Measurements from ENCODE around the gene C14orf132.
A peak's percentile ranks its signal among the peaks of the same experiment; 100 is the strongest.

Gene C14orf132

GRCh38 chr14:96094656-96095055, 55.5 kb downstream of the C14orf132 start:
- no peak for DNase-seq (ENCODE audit: low read depth)
- TF ChIP-seq, protein P1, sequence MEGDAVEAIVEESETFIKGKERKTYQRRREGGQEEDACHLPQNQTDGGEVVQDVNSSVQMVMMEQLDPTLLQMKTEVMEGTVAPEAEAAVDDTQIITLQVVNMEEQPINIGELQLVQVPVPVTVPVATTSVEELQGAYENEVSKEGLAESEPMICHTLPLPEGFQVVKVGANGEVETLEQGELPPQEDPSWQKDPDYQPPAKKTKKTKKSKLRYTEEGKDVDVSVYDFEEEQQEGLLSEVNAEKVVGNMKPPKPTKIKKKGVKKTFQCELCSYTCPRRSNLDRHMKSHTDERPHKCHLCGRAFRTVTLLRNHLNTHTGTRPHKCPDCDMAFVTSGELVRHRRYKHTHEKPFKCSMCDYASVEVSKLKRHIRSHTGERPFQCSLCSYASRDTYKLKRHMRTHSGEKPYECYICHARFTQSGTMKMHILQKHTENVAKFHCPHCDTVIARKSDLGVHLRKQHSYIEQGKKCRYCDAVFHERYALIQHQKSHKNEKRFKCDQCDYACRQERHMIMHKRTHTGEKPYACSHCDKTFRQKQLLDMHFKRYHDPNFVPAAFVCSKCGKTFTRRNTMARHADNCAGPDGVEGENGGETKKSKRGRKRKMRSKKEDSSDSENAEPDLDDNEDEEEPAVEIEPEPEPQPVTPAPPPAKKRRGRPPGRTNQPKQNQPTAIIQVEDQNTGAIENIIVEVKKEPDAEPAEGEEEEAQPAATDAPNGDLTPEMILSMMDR (conservative IDR thresholded peaks at IDR 0.05; ENCODE audit: low read length), result no peak
- no peak overlapping the region for H3K4me3 ChIP-seq (ENCODE audit: low read length)

- H3K4me3 ChIP-seq (ENCODE audit: low read length), result no peak overlapping the region
- TF ChIP-seq, protein P1 (conservative IDR thresholded peaks at IDR 0.05; ENCODE audit: low read length), result no peak
Observed at GRCh38 chr14:96095058-96095457, 55.9 kb downstream of the C14orf132 start.

GRCh38 chr14:96095581-96096476, 56.7 kb downstream of the C14orf132 start:
- DNase-seq (ENCODE audit: low read depth), result peak; percentile 83
- TF ChIP-seq, protein P1 (conservative IDR thresholded peaks at IDR 0.05; ENCODE audit: low read length), result no peak
- no peak overlapping the region for H3K4me3 ChIP-seq (ENCODE audit: low read length)

More at GRCh38 chr14:96095058-96095457, 55.9 kb downstream of the C14orf132 start:
- no peak for DNase-seq (ENCODE audit: low read depth)

DNA sequence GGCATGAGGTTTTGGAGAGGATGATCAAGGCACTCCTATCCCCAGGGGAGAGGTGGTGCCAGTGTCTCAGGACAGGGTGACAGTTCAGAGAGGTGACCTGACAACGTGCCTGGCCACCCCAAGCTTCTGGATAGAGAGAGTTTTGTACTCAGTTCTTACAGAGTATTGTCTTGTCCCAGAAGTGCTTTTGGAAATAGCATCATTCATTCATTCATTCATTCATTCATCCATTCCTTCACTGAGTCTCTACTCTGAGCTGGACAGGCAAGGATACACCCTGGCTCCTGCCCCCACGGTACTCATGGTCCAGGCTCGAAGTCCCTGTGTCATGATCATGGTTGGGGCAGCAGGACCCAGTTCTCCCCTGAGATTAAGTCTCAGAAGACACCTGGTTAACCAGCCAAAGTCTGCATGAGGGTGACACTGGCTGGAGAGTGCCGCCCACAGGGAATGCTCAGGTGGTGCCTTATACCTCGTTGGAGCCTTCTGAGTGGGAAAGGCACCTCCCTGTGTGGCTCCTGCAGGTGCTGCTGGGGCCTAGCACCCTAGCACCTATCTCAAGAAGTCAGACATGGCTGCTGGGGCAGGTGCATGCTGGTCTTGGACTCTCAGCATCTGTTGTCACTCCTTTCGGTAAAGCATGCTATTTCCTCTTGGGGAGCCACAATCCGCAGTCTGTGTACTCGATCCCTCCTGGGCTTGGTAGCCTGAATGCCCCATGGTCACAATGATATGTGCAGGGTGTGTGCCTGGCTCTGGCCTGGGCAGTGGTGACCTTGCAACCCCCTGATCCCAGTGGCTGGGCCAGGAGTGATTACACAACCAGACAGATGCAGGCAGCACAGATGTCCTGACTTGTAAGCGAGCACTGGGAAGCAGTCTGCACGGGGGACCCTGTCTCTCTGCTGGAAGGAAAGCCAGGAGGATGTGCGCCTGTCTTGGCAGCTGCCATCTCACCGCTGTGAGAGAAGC, 57.8 kb downstream of the C14orf132 start:
- no peak for DNase-seq (ENCODE audit: low read depth)
- TF ChIP-seq, protein P1 (conservative IDR thresholded peaks at IDR 0.05; ENCODE audit: low read length), result no peak
- no peak overlapping the region for H3K4me3 ChIP-seq (ENCODE audit: low read length)

DNA sequence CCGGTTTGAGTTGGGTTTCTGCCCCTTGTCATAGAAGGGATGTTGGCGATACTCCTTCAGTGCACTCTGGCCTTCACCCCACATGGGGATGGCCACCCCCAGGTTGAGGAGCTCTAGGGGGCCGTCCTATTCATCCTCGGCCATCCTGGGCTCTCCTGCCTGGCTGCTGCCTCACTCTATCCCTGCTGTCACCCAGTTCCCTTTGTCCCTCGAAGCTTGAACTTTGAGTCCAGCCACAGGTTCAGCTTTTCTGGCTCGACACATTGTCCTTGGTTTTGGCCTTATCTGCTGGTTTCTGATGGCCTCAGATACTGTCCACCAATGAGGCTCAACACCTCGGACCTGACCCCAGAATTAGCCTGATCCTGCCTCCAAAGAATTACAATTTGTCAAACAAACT, 58.6 kb downstream of the C14orf132 start:
- no peak overlapping the region for H3K4me3 ChIP-seq (ENCODE audit: low read length)
- no peak for DNase-seq (ENCODE audit: low read depth)
- TF ChIP-seq, protein P1 (conservative IDR thresholded peaks at IDR 0.05; ENCODE audit: low read length), result no peak

DNA sequence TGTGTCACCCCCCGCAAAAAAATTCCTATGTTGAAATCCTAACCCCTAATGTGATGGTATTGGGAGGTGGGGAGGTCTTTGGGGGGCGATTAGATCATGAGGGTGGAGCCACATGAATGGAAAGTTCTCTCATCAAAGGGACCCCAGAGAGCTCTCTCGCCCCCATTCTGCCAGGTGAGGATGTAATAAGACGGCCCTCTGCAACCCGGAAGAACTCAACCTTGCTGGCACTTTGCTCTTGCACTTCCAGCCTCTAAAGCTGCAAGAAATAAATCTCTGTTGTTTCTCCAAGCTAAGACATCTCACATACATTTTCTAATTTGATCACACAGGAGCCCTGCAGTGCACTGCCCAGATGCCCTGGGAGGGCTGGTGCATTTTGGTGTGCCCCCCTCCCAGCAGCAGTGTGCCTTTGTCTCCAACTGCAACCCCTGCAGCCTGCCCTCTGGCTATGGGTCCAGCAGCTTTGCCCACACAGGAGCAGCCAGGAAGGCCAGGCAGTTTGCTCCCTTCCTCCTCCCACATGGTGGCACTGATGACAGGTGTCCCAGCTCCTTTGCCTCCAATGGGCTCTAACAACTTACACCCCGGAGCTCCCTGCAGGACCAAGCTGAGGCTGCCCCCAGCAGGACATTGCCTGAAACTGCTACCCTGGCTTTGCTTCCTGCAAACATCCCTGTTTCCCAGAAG, 59.3 kb downstream of the C14orf132 start:
- no peak overlapping the region for H3K4me3 ChIP-seq (ENCODE audit: low read length)
- peak; percentile 66 for DNase-seq (ENCODE audit: low read depth)
- TF ChIP-seq, protein P1 (conservative IDR thresholded peaks at IDR 0.05; ENCODE audit: low read length), result peak; percentile 95
